Adrenal gland (tissue), 12 donors: ENCODE results near the gene RNF126. TPM values are rescaled to one million over a fixed set of nuclear protein-coding genes. Genes with fewer than 3 reads are reported as not detected.

Experiments used
- DNase-seq, 7 donors: peaks; one replicate each; pipeline ENCODE4 v3.0.0-alpha.2; 2019 to 2020
- H3K27ac ChIP-seq, 5 donors: fragments of 200-600 bp; sonication (generic) in 4 of 5; 1 replicate in 3 of 5; 2 replicates in 2 of 5; pipeline versions ENCODE4 v1.5.1 to v1.8.0; 2016 to 2020; ENCODE audit warnings: mild to moderate bottlenecking in 1 of 5
- H3K27me3 ChIP-seq: fragments of 200-600 bp; 2 replicates; pipeline ENCODE4 v1.8.0; 2021
- H3K36me3 ChIP-seq, 2 donors: fragments of 200-600 bp; replicated peaks in 1 of 2; 1 replicate in 1 of 2; 2 replicates in 1 of 2; pipeline versions ENCODE4 v1.5.1 to v1.8.0; 2018 to 2022
- H3K4me1 ChIP-seq, 2 donors: fragments of 200-600 bp; replicated peaks in 1 of 2; 1 replicate in 1 of 2; 2 replicates in 1 of 2; pipeline versions ENCODE4 v1.5.1 to v1.8.0; 2018 to 2021
- H3K4me3 ChIP-seq, 4 donors: fragments of 200-600 bp; sonication (generic) in 3 of 4; one replicate each; pipeline ENCODE4 v1.5.1; 2016 to 2018
- H3K9me3 ChIP-seq, 3 donors: fragments of 200-600 bp; sonication (generic) in 1 of 3; replicated peaks in 1 of 3; 1 replicate in 2 of 3; 2 replicates in 1 of 3; pipeline versions ENCODE4 v1.5.1 to v1.8.0; 2016 to 2021
- CTCF ChIP-seq, 6 experiments: fragments of 450-650 bp in 4 of 6; fragments of 200-600 bp in 2 of 6; sonication (generic) in 1 of 6; IDR thresholded peaks; 1 replicate in 5 of 6; 2 replicates in 1 of 6; pipeline versions ENCODE4 v1.5.1 to v1.8.0; 2016 to 2021; ENCODE audit warnings: antibody characterized with exemption in 6 of 6, mild to moderate bottlenecking in 2 of 6, moderate library complexity in 1 of 6
- POLR2A ChIP-seq, 2 donors: fragments of 450-650 bp; IDR thresholded peaks; one replicate each; pipeline ENCODE4 v1.6.1; 2017; ENCODE audit warnings: antibody characterized with exemption in 2 of 2, mild to moderate bottlenecking in 2 of 2, moderate library complexity in 1 of 2
- WGBS, 4 donors: extraction: QIAGEN DNeasy Blood & Tissue Kit in 2 of 4; methylation state at CpG; one replicate each; pipeline versions ENCODE4 v1.1.5 to v1.1.7; 2013 to 2017; 5-methylcytosine and 5-hydroxymethylcytosine counted together
- intact Hi-C, 2 donors: fragments of 100-400 bp; cut with DNase I; formaldehyde crosslinking; loops; one replicate each; pipeline versions ENCODE4 v1.14.1 to v1.15.0; 2022 to 2023
- polyA plus RNA-seq, 3 donors: library from polyadenylated mRNA; stranded (reverse); fragments of 200-250 nt in 2 of 3; fragments of 350-450 nt in 1 of 3; fragmentation: Illumina TruSeq in 1 of 3; extraction: RNeasy Lipid Tissue Mini Kit (QIAGEN cat#74804) in 1 of 3; gene quantifications; one replicate each; pipeline ENCODE4 v1.2.3, GENCODE V29; 2013 to 2014
- total RNA-seq, 9 donors: library from RNA; depleted of rRNA in 4 of 9; stranded (reverse); fragments of >200 nt in 4 of 9; fragments of 120-200 nt in 1 of 9; fragmentation: NEBNext Ultra II Directional in 1 of 9; extraction: Animal tissue kit (Norgen Biotek cat#: 25700) in 1 of 9; gene quantifications; one replicate each; pipeline versions ENCODE4 v1.1.0 to v1.2.4, GENCODE V29; 2013 to 2023
- donor health status: healthy with polysubstance abuse.
- donor health status: Bipolar disorder and iron deficiency.
- donor health status: DM: yes; HTN: yes; CAD: no.
- donor health status: DM: no; HTN: no; CAD: no.
- donor health status: DM: no; HTN: no; CAD: no.
- donor health status: DM: yes; HTN: yes; CAD: no.

RNF126 gene
- total and polyA plus RNA-seq, 12 donors: 9.3 to 76.4 (median 43.1) TPM

GRCh38 chr19:611481-611868, 51.5 kb downstream of the RNF126 start:
- H3K4me1 ChIP-seq: peaks cover 14 to 15% of the 10 kb centered on the region in 2 donors
- H3K27me3 ChIP-seq: no peaks in the 10 kb centered on the region
- H3K36me3 ChIP-seq: no peaks in the 10 kb centered on the region
- WGBS, 4 donors: 36 to 52% (median 41%) methylated on average over 10 to 13 of the region's 13 CpGs
- peak overlapping the region in 4 of 5 donors; percentile 16 to 92 (median 72) for H3K27ac ChIP-seq
- DNase-seq: no peak
- TF ChIP-seq CTCF (IDR thresholded peaks at IDR 0.05): no peak
- no peak for TF ChIP-seq POLR2A (IDR thresholded peaks at IDR 0.05)
- H3K9me3 ChIP-seq: no peaks in the 10 kb centered on the region
- no peak overlapping the region for H3K4me3 ChIP-seq
- intact Hi-C loops: no loop called here

GRCh38 chr19:610801-611480, 52.1 kb downstream of the RNF126 start:
- DNase-seq: peak; percentile 57 to 88 (median 83)
- Histone ChIP-seq H3K9me3 (no peaks in the 10 kb centered on the region), H3K27me3 (no peaks in the 10 kb centered on the region), H3K4me3 (peak overlapping the region in 1 of 4 donors; percentile 50), H3K36me3 (no peaks in the 10 kb centered on the region), H3K27ac (peak overlapping the region; percentile 16 to 92 (median 64)), H3K4me1 (peaks cover 14 to 15% of the 10 kb centered on the region in 2 donors)
- TF ChIP-seq POLR2A (IDR thresholded peaks at IDR 0.05): no peak
- TF ChIP-seq CTCF (IDR thresholded peaks at IDR 0.05): no peak
- intact Hi-C loops: no loop called here
- WGBS, 4 donors: 8 to 18% (median 16%) methylated on average over 17 to 36 of the region's 36 CpGs

- Histone ChIP-seq H3K9me3 (no peaks in the 10 kb centered on the region), H3K4me3 (peak overlapping the region in 1 of 4 donors; percentile 50), H3K27me3 (no peaks in the 10 kb centered on the region), H3K4me1 (peaks cover 14 to 15% of the 10 kb centered on the region in 2 donors), H3K27ac (peak overlapping the region; percentile 16 to 92 (median 64)), H3K36me3 (no peaks in the 10 kb centered on the region)
- TF ChIP-seq CTCF (IDR thresholded peaks at IDR 0.05) (no peak), POLR2A (IDR thresholded peaks at IDR 0.05) (no peak)
- WGBS, 4 donors: 21 to 35% (median 22%) methylated on average over 15 to 38 of the region's 38 CpGs; no CpG with 5 or more reads in 1 of the 4 donors
- intact Hi-C loops: no loop called here
- DNase-seq: peak in 3 of 7 donors; percentile 53 to 71 (median 58)
These were observed 52.8 kb downstream of the RNF126 start for GRCh38 chr19:610071-610800.

- H3K36me3 ChIP-seq: no peaks in the 10 kb centered on the region
- peak overlapping the region in 1 of 5 donors; percentile 58 for H3K27ac ChIP-seq
- DNase-seq: peak in 2 of 7 donors; percentile 52 to 53
- H3K4me1 ChIP-seq: peaks cover 14 to 15% of the 10 kb centered on the region in 2 donors
- WGBS, 4 donors: 20 to 100% (median 59%) methylated on average over 1 to 22 of the region's 22 CpGs
- no peaks in the 10 kb centered on the region for H3K9me3 ChIP-seq
- H3K4me3 ChIP-seq: no peak overlapping the region
- intact Hi-C loops: no loop called here
- TF ChIP-seq POLR2A (IDR thresholded peaks at IDR 0.05) (no peak), CTCF (IDR thresholded peaks at IDR 0.05) (no peak)
- H3K27me3 ChIP-seq: no peaks in the 10 kb centered on the region
These were observed 54.0 kb downstream of the RNF126 start for GRCh38 chr19:609004-609346.
